Vagina (tissue), 2 donors: ENCODE results near the gene SMIM1.

Source experiments
- POLR2A ChIP-seq, 2 donors: fragments of 450-650 bp; IDR thresholded peaks; one replicate each; pipeline ENCODE4 v1.6.1; 2017; ENCODE audit warnings: antibody characterized with exemption in 2 of 2, mild to moderate bottlenecking in 2 of 2, moderate library complexity in 2 of 2
- TF ChIP-seq, protein P1 (sequence below), 3 experiments: fragments of 450-650 bp in 2 of 3; fragments of 200-600 bp in 1 of 3; sonication (generic) in 1 of 3; IDR thresholded peaks; one replicate each; pipeline ENCODE4 v1.5.1; 2017 to 2019; ENCODE audit warnings: antibody characterized with exemption in 3 of 3, mild to moderate bottlenecking in 2 of 3, moderate library complexity in 2 of 3

DNA sequence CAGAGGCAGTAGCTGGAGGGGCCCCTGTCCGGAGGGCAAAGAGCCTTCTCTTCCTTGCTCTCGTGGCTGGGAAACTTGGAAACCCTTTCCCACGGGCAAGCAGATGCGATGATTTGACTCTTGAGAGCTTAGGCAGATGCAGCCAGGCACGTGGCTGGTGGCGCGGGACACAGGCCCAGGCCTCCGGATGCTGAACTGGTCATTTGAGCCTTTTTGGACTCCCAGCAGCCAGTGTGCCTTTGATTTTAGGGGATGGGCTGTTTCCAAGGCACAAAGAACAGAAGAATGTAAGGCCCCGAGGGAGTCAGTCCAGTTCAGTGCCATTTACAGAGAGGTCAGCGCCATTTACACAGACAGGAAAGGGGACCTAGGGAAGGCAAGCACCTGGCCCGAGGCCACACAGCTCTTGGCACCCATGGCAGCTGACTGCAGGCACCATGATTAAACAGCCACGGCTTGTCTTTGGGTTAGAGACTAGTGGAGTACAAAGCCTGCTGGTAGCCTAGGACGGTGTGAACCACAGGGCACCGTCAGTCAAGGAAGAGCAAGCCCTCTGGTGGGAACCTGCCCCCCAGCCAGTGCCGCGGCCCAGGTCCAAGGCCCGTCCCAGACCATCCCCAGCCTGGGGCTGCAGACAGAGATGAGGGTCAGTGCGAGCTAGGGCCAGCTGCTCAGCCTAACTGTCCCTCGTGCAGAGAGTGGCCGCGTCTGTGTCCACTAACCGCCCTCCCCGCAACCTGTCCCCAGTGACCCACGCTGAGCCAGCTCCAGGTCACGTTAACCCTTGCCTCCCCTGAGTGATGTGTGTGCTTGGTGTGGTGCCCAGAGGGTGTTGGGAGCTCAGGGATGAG is 40.7 kb upstream of the SMIM1 start:
- TF ChIP-seq POLR2A (IDR thresholded peaks at IDR 0.05) = no peak
- TF ChIP-seq, protein P1, sequence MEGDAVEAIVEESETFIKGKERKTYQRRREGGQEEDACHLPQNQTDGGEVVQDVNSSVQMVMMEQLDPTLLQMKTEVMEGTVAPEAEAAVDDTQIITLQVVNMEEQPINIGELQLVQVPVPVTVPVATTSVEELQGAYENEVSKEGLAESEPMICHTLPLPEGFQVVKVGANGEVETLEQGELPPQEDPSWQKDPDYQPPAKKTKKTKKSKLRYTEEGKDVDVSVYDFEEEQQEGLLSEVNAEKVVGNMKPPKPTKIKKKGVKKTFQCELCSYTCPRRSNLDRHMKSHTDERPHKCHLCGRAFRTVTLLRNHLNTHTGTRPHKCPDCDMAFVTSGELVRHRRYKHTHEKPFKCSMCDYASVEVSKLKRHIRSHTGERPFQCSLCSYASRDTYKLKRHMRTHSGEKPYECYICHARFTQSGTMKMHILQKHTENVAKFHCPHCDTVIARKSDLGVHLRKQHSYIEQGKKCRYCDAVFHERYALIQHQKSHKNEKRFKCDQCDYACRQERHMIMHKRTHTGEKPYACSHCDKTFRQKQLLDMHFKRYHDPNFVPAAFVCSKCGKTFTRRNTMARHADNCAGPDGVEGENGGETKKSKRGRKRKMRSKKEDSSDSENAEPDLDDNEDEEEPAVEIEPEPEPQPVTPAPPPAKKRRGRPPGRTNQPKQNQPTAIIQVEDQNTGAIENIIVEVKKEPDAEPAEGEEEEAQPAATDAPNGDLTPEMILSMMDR (IDR thresholded peaks at IDR 0.05) = no peak
